Astrocyte of the hippocampus (primary cell): ENCODE data around the gene EIF2A.
"Not testable (repeated sequence)": the region's sequence is repeated elsewhere in the genome, so short reads cannot be mapped to it uniquely, and the experiment has no call there.

Experiments
- DNase-seq: peaks from one replicate; pipeline ENCODE4 v3.0.0; 2011; ENCODE audit warnings: low read depth, low spot score

Gene EIF2A

GRCh38 chr3:150543531-150543930 is 3.1 kb upstream of the EIF2A start:
- no peak for DNase-seq

- peak; percentile 49 for DNase-seq
These were observed 2.5 kb upstream of the EIF2A start for GRCh38 chr3:150544041-150544440.

GRCh38 chr3:150544726-150545125 is 1.9 kb upstream of the EIF2A start:
- DNase-seq: peak; percentile 18

DNA sequence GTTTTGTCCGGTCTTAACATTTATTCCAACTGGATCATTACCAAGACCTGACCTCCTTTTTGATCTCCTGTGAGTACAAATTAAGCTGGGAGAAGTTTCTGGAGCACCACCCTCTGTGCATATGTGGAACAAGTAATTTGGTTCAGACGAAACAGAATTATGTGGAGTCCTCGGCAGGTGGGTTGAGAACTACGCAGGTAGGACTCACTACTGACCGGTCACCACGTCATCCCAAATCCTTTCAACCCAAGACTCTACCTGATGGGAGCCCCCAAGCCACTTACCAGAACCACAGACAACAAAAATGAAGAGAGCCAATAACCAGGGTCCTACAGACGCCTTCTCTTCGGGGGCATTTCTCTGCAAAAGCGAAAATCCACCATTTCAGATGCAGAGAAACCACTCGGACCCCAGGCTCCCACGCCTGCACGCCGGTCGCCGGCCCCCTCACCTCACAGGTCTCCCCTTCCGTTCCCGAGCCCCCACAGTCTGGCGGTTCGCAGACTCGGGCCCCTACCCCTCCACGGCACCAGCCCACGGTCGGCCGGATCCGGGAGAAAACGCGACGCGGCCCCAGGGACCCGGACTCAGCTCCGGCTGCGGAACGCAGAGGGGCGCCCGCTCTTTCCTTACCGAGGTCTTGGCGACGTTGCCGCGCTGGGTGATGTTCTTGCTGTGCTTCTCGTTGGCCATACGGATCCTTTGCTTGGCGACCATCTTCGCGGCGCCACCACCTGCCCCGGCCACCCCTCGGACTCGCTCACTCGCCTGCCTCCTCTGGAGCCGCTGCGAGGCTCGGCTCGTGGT is 965 bp upstream of the EIF2A start:
- peak; percentile 31 for DNase-seq

DNA sequence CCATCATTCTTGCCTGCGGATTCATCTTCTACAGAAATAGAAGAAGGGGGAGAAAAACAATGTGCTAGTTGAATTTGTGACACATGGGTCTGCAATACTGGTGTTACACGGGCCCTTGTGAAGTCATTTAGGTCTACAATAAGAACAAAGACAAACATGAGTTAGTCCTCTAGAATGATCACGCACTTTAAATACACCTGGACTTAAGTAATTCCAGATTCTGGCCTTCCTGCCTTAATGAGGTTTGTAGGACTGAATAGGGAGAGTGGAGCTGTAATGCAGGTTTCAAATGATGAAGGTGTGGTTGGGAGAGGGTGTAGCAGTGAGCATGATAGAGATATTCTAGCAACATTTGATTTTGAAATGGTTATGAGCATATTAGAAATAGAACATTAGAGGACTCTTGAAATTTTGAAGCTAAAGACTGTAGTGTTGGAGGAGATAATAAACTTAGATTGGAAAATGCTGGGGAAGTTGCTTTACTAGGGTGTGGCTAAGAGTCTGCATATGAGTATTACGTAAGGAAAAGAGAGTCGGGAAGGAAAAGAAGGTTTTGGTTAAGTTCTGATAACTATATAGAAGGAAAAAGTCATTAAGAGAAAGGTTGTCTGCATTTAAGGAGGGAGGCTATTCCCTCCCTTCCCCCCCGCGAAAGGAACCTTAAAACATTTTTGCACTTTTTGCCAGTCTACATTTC is 606 bp downstream of the EIF2A start:
- DNase-seq: no peak

DNA sequence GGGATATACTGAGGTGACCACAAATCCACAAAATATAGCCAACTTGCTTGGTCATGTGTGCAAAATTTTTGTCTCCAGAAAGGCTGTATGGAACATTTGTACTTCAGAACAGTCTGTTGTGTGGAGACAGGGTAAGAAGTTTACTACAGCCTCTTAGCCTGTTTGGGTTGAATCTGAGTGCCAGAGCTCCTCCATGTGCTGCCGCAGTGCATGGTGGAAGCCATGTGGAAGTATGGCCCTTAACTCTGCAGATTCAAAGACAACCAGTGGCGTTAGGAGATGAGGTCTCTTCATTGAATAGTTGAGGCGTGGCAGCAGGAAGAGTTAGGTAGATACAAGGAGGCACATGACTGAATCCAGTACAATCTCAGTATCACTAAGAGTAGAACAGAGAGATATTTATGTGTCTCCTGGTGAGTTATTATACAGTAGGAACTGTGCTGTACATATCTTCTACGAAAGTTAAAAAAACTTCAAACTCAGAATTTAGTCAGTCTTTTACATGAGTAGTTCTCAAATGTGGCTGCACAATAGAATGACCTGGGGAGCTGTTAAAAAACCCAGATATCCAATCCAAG is 9.4 kb downstream of the EIF2A start:
- no peak for DNase-seq

DNA sequence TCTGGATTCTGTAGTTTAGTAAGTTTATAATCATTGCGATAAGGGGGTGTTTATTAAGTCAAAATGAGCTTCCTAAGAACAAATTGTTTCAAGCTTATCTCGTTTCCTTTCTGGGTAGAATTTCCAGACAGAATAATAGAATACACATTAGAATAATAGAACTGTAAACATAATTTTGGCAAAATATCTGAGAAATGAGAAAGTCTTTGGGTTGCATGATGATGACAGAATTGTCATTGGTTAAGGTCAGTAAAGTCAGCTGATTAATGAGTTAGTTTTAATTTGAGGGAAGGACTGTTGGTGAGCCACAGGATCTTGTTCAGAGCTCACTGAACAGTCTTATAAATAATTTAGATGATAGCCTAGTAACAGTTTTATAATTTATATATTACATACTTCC is 10.2 kb downstream of the EIF2A start:
- DNase-seq: no peak

GRCh38 chr3:150557725-150558124 is 11.1 kb downstream of the EIF2A start:
- DNase-seq: no peak

DNA sequence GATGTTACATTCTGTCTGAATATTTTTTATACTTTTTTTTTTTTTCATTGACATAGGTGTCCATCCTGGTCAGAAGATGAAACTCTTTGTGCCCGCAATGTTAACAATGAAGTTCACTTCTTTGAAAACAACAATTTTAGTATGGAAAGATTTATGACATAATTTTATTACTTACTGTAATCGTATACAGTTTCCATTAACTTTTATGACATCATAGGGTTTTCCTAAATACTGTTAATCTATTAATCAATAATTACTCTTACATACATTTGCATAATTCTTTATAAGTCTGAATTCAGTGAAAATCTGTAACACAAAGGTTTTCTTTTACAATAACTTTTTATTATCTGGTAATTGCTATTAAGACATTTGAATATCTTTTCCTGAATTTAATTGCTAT is 17.7 kb downstream of the EIF2A start:
- no peak for DNase-seq

DNA sequence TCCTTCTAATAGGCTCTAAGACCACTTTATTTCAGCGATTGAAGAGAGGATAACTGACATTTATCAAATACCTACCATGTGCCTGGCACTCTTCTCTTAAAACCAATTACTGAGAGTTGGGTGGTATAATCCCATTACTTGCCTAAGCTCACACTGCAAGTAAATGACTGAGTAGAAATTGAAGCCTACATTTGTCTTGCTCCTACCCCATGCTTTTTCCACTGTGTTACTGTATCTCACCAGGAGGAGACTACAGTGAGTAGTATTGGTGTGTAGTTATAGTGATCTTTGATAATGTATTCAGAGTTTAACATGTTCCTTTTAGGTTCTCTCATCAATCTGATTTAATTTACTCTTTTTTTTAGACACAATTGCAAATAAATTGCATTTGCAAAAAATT is 20.7 kb downstream of the EIF2A start:
- no peak for DNase-seq

DNA sequence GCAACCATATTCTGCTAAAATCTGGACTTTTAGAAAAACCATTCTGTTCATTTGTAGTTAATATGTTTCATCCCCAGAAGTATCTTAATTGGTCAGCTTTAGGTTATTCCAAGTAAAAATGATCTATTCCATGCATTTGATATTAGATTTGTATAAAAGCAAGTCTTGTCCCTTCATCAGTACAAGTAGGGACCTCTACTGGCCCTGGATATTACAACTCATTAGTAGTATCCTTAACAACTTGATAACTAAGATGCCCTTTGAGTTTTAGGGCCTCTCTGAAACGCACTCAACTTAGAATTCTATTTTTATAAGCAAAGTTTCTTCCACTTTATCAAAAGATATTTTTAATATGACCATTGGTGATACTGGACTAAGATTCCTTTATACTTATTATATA is 31.3 kb downstream of the EIF2A start:
- no peak for DNase-seq

DNA sequence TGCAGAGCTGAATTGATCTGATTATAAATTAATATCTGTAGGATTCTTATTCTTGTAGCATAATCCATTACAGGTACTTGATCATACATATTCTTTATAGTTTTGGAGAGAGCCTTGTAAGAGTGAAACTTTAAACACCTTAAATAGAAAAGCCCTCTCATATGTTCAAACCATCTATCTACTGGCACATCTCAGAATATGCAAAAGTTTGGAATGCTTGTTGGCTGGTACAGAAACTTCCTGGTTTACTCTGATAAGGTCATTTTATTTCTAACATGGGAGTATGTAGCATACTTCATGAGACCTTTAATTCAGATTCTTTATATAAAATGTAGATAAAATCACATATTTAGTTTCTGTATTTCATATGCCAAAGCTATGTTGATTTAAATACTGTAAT is 34.6 kb downstream of the EIF2A start:
- DNase-seq: no peak

GRCh38 chr3:150582620-150583019 is 36.0 kb downstream of the EIF2A start:
- DNase-seq: no peak

- DNase-seq: no peak
These were observed 36.4 kb downstream of the EIF2A start for GRCh38 chr3:150583028-150583427.

GRCh38 chr3:150588027-150588830 is 41.6 kb downstream of the EIF2A start:
- DNase-seq: no peak

- no peak for DNase-seq
These were observed 43.2 kb downstream of the EIF2A start for GRCh38 chr3:150589759-150590158.

- no peak for DNase-seq
These were observed 47.6 kb downstream of the EIF2A start for GRCh38 chr3:150594150-150594549.

DNA sequence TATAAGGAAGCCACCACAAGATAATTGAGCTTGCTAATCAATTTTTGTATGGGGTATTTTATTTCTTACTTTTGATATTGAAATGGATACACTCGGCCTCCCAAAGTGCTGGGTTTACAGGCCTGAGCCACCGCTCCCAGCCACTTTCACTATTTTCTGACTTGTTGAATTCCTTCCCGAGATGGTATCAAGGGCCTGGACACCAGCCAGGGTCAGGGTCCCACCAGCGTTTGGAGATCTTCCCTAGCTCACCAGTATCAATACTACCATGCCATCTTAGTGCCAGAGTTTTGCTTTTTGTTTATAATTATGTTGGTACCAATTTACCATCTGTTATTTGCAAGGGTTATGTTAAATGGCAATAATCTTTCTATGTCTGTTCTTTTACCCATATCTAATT is 51.1 kb downstream of the EIF2A start:
- no peak for DNase-seq

DNA sequence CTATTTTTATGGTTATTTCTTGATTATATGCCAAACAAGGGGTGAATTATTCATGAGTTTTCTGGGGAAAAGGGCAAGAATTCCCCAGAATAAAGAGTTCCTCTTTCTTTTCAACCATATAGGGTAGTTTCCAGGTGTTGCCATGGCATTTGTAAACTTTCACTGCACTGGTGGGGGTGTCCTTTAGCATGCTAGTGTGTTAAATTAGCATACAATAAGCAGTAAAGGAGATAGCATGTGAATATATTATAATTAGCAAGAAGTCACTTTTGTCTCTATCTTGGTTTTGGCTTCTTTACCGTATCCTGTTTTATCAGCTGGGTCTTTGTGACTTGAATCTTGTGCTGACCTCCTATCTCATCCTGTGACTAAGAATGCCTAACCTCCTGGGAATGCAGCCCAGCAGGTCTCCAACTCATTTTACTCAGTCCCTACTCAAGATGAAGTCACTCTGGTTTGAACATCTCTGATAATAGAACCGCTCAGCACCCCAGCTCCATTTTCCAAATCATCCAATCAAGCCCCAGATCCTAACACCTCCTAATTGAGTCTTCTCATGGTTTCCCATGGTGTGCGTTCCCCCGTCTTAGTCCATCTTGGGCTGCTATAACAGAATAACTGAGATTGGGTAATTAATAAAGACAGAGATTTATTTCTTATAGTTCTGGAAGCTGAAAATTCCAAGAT is 53.2 kb downstream of the EIF2A start:
- peak; percentile 78 for DNase-seq

DNA sequence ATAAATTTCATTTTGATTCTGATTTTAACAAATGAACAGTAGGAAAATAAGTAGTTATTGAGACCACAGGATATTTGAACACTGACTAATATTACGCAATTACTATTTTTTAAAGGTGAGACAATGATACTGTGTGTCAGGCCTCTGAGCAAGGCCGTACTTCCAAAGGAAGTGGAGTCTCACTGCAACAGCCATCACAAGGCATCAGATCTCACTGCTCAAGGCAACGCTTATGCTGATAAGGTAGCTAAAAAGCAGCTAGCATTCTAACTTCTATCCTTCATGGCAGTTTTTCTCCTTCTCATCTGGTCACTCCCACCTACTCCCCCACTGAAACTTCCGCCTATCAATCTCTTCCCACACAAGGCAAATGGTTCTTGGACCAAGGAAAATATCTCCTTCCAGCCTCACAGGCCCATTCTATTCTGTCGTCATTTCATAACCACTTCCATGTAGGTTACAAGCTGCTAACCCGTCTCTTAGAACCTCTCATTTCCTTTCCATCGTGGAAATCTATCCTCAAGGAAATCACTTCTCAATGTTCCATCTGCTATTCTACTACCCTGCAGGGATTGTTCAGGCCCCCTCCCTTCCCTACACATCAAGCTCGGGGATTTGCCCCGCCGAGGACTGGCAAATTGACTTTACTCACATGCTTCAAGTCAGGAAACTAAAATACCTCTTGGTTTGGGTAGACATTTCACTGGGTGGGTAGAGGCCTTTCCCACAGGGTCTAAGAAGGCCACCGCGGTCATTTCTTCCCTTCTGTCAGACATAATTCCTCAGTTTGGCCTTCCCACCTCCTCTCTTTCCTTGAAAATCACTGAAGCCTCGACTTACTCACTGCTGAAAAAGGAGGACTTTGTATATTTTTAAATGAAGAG is 54.3 kb downstream of the EIF2A start:
- DNase-seq: not testable (repeated sequence)
